Upper lobe of left lung (tissue), 6 donors: ENCODE results near the gene HLA-B. TPM values are rescaled to one million over a fixed set of nuclear protein-coding genes. Genes with fewer than 3 reads are reported as not detected.

Experiments used
- ATAC-seq, 2 donors: fragments of 200-7000 bp; cut with Tn5 transposase; one replicate each; pipeline ENCODE4 v1.9.1; 2022; ENCODE audit warnings: mild to moderate bottlenecking in 2 of 2, moderate library complexity in 2 of 2; ENCODE audit not compliant: low FRiP score in 2 of 2
- DNase-seq, 2 donors: peaks; one replicate each; pipeline ENCODE4 v3.0.0-alpha.2; 2019 to 2020
- H3K27ac ChIP-seq, 4 donors: fragments of 200-600 bp; sonication (generic); one replicate each; pipeline ENCODE4 v1.5.1; 2016 to 2019
- H3K27me3 ChIP-seq, 4 donors: fragments of 200-600 bp; sonication (generic); one replicate each; pipeline ENCODE4 v1.5.1; 2017 to 2019
- H3K36me3 ChIP-seq, 4 donors: fragments of 200-600 bp; sonication (generic); one replicate each; pipeline ENCODE4 v1.5.1; 2016 to 2019
- H3K4me1 ChIP-seq, 4 donors: fragments of 200-600 bp; sonication (generic); one replicate each; pipeline ENCODE4 v1.5.1; 2018 to 2019
- H3K4me3 ChIP-seq, 4 donors: fragments of 200-600 bp; sonication (generic); one replicate each; pipeline ENCODE4 v1.5.1; 2017 to 2019; ENCODE audit warnings: mild to moderate bottlenecking in 2 of 4, moderate library complexity in 1 of 4
- H3K9me3 ChIP-seq, 4 donors: fragments of 200-600 bp; sonication (generic); one replicate each; pipeline ENCODE4 v1.5.1; 2018 to 2019
- CTCF ChIP-seq, 6 experiments: fragments of 450-650 bp in 4 of 6; fragments of 200-600 bp in 2 of 6; sonication (generic) in 2 of 6; IDR thresholded peaks; one replicate each; pipeline ENCODE4 v1.5.1; 2016 to 2019; ENCODE audit warnings: antibody characterized with exemption in 6 of 6
- EP300 ChIP-seq, 4 donors: sonication (generic); formaldehyde crosslinking; IDR thresholded peaks; one replicate each; pipeline ENCODE4 v1.5.1; 2017; ENCODE audit warnings: antibody characterized with exemption in 4 of 4, control low read depth in 2 of 4
- POLR2A ChIP-seq, 4 donors: fragments of 450-650 bp; IDR thresholded peaks; one replicate each; pipeline ENCODE4 v1.5.1; 2016 to 2017; ENCODE audit warnings: antibody characterized with exemption in 4 of 4, mild to moderate bottlenecking in 2 of 4
- POLR2AphosphoS5 ChIP-seq, 2 donors: sonication (generic); formaldehyde crosslinking; IDR thresholded peaks; one replicate each; pipeline ENCODE4 v1.5.1; 2017; ENCODE audit warnings: antibody characterized with exemption in 2 of 2
- WGBS, 2 donors: methylation state at CpG; one replicate each; pipeline ENCODE4 v1.1.5; 2017 to 2018; 5-methylcytosine and 5-hydroxymethylcytosine counted together
- total RNA-seq, 6 donors: library from RNA; depleted of rRNA in 4 of 6; stranded (reverse); fragments of >200 nt in 4 of 6; gene quantifications; one replicate each; pipeline versions ENCODE4 v1.1.0 to v1.2.1, GENCODE V29; 2016 to 2021
- donor health status: DM: no; HTN: no; CAD: no; lungs with moderate emphysema.
- donor health status: DM: no; HTN: yes; CAD: no; lungs with severe emphysema.

The HLA-B gene
- total RNA-seq, 6 donors from 2014 or later = 1,716 to 2,968 (median 2,484) TPM

GRCh38 chr6:31356216-31356945 lies 598 bp downstream of the HLA-B start:
- Histone ChIP-seq H3K4me3 (peak overlapping the region; percentile 38 to 77 (median 64)), H3K9me3 (no peaks in the 10 kb centered on the region), H3K27me3 (no peaks in the 10 kb centered on the region), H3K27ac (peak overlapping the region; percentile 89 to 99 (median 90)), H3K4me1 (peaks cover 15 to 25% (median 20%) of the 10 kb centered on the region in 4 donors), H3K36me3 (peaks cover 6 to 33% (median 18%) of the 10 kb centered on the region in 4 donors)
- peak in 1 of 2 donors; percentile 28 for TF ChIP-seq POLR2AphosphoS5 (IDR thresholded peaks at IDR 0.05)
- no peak for TF ChIP-seq EP300 (IDR thresholded peaks at IDR 0.05)
- TF ChIP-seq POLR2A (IDR thresholded peaks at IDR 0.05) = no peak
- no peak for TF ChIP-seq CTCF (IDR thresholded peaks at IDR 0.05)
- DNase-seq (peak; percentile 62 to 90), ATAC-seq (peak; percentile 56 to 63)
- 0% methylated on average over 13 of the region's 83 CpGs; no CpG with 5 or more reads in 1 of the 2 donors for WGBS, 2 donors

GRCh38 chr6:31355583-31355948 lies 1.4 kb downstream of the HLA-B start:
- H3K27me3 ChIP-seq = no peaks in the 10 kb centered on the region
- H3K4me3 ChIP-seq = peak overlapping the region; percentile 18 to 77 (median 64)
- no peak for ATAC-seq
- no peak for DNase-seq
- peaks cover 15 to 25% (median 20%) of the 10 kb centered on the region in 4 donors for H3K4me1 ChIP-seq
- WGBS, 2 donors = 45 to 61% methylated on average over 3 to 5 of the region's 5 CpGs
- H3K9me3 ChIP-seq = no peaks in the 10 kb centered on the region
- H3K36me3 ChIP-seq = peaks cover 6 to 33% (median 18%) of the 10 kb centered on the region in 4 donors
- TF ChIP-seq CTCF (IDR thresholded peaks at IDR 0.05) (no peak), EP300 (IDR thresholded peaks at IDR 0.05) (no peak), POLR2A (IDR thresholded peaks at IDR 0.05) (no peak), POLR2AphosphoS5 (IDR thresholded peaks at IDR 0.05) (no peak)
- peak overlapping the region in 2 of 4 donors; percentile 18 to 91 for H3K27ac ChIP-seq

- peaks cover 6 to 33% (median 18%) of the 10 kb centered on the region in 4 donors for H3K36me3 ChIP-seq
- TF ChIP-seq EP300 (IDR thresholded peaks at IDR 0.05) (no peak), POLR2A (IDR thresholded peaks at IDR 0.05) (no peak), CTCF (IDR thresholded peaks at IDR 0.05) (no peak), POLR2AphosphoS5 (IDR thresholded peaks at IDR 0.05) (no peak)
- no peaks in the 10 kb centered on the region for H3K27me3 ChIP-seq
- DNase-seq = no peak
- no peak for ATAC-seq
- H3K9me3 ChIP-seq = no peaks in the 10 kb centered on the region
- peak overlapping the region; percentile 43 to 77 (median 64) for H3K4me3 ChIP-seq
- peak overlapping the region in 2 of 4 donors; percentile 18 to 91 for H3K27ac ChIP-seq
- 56 to 72% methylated on average over 4 to 11 of the region's 11 CpGs for WGBS, 2 donors
- peaks cover 15 to 25% (median 20%) of the 10 kb centered on the region in 4 donors for H3K4me1 ChIP-seq
Measured at GRCh38 chr6:31354864-31355582, 2.0 kb downstream of the HLA-B start.

- WGBS, 2 donors = 38 to 68% methylated on average over 8 to 11 of the region's 11 CpGs
- no peaks in the 10 kb centered on the region for H3K27me3 ChIP-seq
- peak overlapping the region; percentile 4 to 77 (median 64) for H3K4me3 ChIP-seq
- H3K36me3 ChIP-seq = peaks cover 6 to 33% (median 18%) of the 10 kb centered on the region in 4 donors
- H3K27ac ChIP-seq = peak overlapping the region in 1 of 4 donors; percentile 91
- TF ChIP-seq POLR2A (IDR thresholded peaks at IDR 0.05) = no peak
- TF ChIP-seq EP300 (IDR thresholded peaks at IDR 0.05) = no peak
- no peak for TF ChIP-seq POLR2AphosphoS5 (IDR thresholded peaks at IDR 0.05)
- TF ChIP-seq CTCF (IDR thresholded peaks at IDR 0.05) = no peak
- DNase-seq (no peak), ATAC-seq (no peak)
- no peaks in the 10 kb centered on the region for H3K9me3 ChIP-seq
- peaks cover 15 to 25% (median 20%) of the 10 kb centered on the region in 4 donors for H3K4me1 ChIP-seq
Measured at GRCh38 chr6:31354158-31354863, 2.7 kb downstream of the HLA-B start.
